Neuron (in vitro differentiated cells): ENCODE data around the gene RGL3.
"Not testable (repeated sequence)": the region's sequence is repeated elsewhere in the genome, so short reads cannot be mapped to it uniquely, and the experiment has no call there.

ENCODE experiments used
- H2AFZ ChIP-seq: one replicate; pipeline ENCODE4 v1.6.1; 2013; ENCODE audit warnings: low read depth, mild to moderate bottlenecking, inconsistent platforms, low read length, moderate library complexity
- H3K27me3 ChIP-seq: one replicate; pipeline ENCODE4 v1.6.1; 2013; ENCODE audit warnings: low read length; ENCODE audit not compliant: insufficient read depth
- H3K36me3 ChIP-seq: one replicate; pipeline ENCODE4 v1.6.1; 2013; ENCODE audit warnings: low read length; ENCODE audit not compliant: insufficient read depth
- H3K4me1 ChIP-seq: one replicate; pipeline ENCODE4 v1.6.1; 2013; ENCODE audit warnings: low read length; ENCODE audit not compliant: insufficient read depth
- H3K4me3 ChIP-seq: 2 replicates; pipeline ENCODE4 v1.5.1; 2013; ENCODE audit warnings: mild to moderate bottlenecking, low read length, moderate library complexity
- H3K9me3 ChIP-seq: one replicate; pipeline ENCODE4 v1.6.1; 2013; ENCODE audit warnings: low read length

RGL3 gene

DNA sequence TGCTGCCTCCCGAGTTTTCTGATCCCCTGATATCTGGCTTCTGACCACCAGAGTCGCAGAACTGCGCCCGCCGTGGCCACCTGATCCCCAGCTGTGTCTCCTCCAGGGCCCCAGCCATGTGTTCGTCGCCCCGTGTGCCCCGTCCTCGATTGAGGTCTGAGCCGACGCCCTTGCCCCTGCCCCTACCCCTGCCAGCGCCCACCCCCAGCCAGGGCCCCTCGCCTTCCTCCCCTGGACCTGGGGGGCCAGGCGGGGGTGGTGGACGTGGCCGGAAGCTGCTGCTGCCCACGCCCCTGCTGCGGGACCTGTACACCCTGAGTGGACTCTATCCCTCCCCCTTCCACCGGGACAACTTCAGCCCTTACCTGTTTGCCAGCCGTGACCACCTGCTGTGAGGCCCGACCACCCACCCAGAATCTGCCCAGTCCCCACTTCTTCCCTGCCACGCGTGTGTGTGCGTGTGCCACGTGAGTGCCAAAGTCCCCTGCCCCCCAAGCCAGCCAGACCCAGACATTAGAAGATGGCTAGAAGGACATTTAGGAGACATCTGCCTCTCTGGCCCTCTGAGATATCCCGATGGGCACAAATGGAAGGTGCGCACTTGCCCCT, 54.7 kb downstream of the RGL3 start:
- H3K9me3 ChIP-seq: no peaks in the 10 kb centered on the region
- H3K36me3 ChIP-seq: peaks cover 3% of the 10 kb centered on the region
- no peak overlapping the region for H2AFZ ChIP-seq
- H3K4me3 ChIP-seq: no peak overlapping the region
- H3K4me1 ChIP-seq: no peaks in the 10 kb centered on the region
- H3K27me3 ChIP-seq: no peaks in the 10 kb centered on the region

DNA sequence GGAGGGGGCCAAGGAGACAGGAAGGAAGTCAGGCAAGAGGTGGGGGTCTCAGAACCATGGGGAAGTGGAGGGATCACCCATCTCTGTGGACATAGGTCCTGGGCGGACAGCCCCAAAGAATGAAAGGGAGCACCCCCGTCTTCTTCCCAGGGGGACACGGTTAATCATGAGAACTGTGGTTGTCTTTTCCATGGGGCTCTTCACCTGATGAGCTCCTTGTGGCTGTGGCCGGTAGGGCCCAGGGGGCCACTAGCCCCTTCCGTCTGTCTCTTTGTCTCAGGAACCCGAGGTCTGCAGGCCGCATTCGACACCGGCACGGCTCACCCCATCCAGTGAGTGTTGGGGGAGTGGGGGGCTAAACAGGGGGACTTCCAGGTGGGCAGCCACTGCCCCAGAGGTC, 55.2 kb downstream of the RGL3 start:
- Histone ChIP-seq H3K4me3 (no peak overlapping the region), H3K36me3 (peaks cover 3% of the 10 kb centered on the region), H3K4me1 (no peaks in the 10 kb centered on the region)

DNA sequence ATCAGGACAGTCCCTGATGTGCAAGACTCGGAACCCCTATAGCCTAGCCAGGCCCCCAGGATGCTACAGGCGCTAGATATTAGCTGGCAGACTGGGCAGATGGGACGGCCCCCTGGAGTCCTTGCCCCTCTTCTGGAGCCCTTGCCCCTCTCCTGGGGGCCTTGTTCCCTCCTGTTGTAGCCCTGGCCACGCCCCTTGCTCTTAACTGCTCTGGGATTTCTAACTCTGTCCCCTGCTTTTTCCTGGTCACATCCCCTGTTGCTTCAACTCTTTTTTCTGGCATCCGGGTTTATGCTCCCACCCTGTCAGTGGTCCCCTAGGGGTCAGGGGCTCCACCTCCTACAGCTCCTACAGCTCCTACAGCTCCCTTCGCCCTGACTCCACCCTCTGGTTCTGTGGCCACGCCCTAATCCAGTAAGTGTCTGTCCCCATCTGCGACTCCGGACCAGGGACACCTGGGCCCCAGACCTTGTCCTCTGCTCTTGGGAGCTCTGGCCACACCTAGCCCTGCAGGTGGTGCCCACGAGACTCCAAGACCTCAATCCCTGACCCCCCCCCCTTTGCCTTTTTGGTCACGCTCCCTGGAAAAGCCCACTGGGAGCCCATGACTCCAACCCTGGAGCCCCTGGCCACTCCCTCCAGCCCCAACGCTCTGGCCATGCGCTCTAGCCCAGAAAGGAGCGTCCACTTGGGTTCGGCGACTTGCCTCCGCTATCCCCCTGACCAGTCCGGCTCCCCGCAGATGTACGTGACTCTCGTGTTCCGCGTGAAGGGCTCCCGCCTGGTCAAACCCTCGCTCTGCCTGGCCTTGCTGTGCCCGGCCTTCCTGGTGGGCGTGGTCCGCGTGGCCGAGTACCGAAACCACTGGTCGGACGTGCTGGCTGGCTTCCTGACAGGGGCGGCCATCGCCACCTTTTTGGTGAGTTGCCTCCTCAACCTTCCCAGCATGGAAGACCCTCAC, 57.1 kb downstream of the RGL3 start:
- Histone ChIP-seq H2AFZ (no peak overlapping the region), H3K4me3 (no peak overlapping the region), H3K9me3 (no peaks in the 10 kb centered on the region)

More for the DNA sequence above, 55.2 kb downstream of the RGL3 start:
- Histone ChIP-seq H3K27me3 (no peaks in the 10 kb centered on the region), H2AFZ (no peak overlapping the region), H3K9me3 (no peaks in the 10 kb centered on the region)

DNA sequence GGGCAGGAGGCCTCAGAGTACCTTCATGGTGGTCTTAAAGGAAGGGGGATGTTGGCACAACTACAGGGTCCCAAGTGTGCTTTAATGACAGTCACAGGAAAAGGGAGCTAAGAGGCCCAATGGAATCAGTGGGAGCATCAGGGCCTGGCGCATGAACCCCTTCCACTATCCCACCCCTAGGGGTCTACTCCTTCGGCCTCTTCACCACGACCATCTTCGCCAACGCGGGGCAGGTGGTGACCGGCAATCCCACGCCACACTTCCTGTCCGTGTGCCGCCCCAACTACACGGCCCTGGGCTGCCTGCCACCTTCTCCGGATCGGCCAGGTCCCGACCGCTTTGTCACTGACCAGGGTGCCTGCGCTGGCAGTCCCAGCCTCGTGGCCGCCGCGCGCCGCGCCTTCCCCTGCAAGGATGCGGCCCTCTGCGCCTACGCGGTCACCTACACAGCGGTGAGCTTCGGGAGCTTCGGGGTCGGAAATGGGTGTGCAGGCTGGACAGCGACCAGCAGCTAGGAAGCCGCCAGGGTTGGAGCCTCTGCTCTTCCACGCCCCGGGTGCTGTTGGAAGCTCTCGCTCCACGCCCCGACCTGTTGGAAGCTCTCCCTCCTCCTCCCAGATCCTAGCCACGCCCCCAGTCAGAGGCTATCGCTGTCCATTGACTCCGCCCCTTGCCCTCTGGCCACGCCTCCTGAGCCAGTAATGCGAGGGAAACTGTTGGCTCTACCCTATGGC, 57.9 kb downstream of the RGL3 start:
- Histone ChIP-seq H2AFZ (no peak overlapping the region), H3K27me3 (no peaks in the 10 kb centered on the region), H3K36me3 (peaks cover 3% of the 10 kb centered on the region), H3K9me3 (no peaks in the 10 kb centered on the region), H3K4me1 (no peaks in the 10 kb centered on the region), H3K4me3 (no peak overlapping the region)

More for the DNA sequence above, 57.1 kb downstream of the RGL3 start:
- no peaks in the 10 kb centered on the region for H3K27me3 ChIP-seq
- no peaks in the 10 kb centered on the region for H3K4me1 ChIP-seq
- H3K36me3 ChIP-seq: peaks cover 3% of the 10 kb centered on the region

DNA sequence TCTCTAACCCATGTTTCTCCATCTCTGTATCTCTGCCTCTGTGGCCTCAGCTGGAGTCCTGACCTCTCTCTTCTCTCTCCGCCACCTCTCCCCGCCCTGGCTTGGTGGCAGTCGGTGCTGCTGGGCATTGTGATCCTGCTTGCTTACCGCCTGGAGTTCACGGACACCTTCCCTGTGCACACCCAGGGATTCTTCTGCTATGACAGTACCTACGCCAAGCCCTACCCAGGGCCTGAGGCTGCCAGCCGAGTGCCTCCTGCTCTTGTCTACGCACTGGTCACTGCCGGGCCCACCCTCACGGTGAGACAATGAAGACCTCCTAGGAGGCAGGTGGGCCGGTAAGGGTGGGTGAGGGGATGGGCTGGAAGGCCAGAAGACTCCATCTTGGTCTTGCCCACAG, 59.7 kb downstream of the RGL3 start:
- peaks cover 5% of the 10 kb centered on the region for H3K4me1 ChIP-seq

DNA sequence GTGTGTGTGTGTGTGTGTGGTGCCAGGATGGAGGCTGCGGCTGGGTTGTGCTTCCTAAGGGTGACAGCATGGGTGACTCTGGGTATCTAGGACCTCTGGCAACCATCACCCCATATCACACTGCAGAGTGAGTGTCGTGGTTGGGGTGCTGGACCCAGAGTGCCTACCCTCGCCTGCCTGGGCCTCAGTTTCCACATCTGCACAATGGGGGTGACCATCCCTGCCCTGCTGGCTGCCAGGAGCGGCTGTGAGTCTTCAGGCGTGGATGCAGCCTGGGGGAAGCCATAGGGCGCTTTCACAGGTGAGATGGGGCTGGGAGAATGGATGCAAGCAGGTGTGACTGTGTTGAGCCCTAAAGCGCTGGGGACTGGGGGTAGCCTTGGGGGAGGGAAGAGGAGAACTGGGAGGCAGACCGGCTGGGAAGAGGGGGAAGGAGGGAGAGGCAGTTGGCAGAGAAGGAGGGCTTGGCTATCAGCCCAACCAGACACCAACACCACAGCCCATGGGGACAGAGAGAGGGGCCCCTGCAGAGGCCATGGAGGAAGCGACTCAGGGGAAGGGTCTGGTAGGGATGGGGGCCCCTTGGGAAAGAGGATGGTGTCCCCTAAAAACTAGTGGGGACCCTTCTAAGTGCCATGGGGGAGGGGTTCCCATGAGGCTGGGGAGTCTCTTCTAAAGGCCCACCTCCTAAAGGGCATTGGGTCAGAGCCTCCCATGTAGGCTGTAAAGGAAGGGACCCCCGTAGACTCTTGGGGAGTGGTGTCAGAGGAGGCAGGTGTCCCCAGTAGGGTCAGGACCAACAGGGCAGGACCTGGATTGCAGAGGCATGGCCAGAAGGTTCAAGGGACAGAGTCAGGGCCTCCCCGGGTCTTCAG, 62.2 kb downstream of the RGL3 start:
- Histone ChIP-seq H3K36me3 (peaks cover 3% of the 10 kb centered on the region), H3K4me3 (no peak overlapping the region), H3K27me3 (no peaks in the 10 kb centered on the region), H3K9me3 (no peaks in the 10 kb centered on the region), H3K4me1 (peaks cover 5% of the 10 kb centered on the region), H2AFZ (no peak overlapping the region)

More for the DNA sequence above, 59.7 kb downstream of the RGL3 start:
- Histone ChIP-seq H3K9me3 (no peaks in the 10 kb centered on the region), H3K4me3 (no peak overlapping the region), H3K36me3 (peaks cover 3% of the 10 kb centered on the region), H3K27me3 (no peaks in the 10 kb centered on the region), H2AFZ (no peak overlapping the region)

DNA sequence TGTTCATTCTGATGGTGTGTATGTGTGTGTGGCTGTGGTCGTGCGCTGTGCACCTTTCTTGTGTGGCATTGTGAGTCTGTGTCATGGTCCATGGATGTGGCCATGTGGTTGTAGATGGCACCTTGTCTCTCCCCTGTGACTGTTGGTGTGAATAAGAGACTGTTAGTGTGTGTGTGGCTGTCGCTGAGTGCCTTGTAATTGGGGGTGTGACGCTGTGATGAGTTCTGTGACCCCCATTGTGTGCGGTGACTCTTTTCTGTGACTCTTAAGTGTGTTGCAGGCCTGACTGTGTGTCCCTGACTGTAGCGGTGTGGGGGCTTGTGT, 63.1 kb downstream of the RGL3 start:
- H3K4me3 ChIP-seq: peak overlapping the region; percentile 35
- no peaks in the 10 kb centered on the region for H3K27me3 ChIP-seq

DNA sequence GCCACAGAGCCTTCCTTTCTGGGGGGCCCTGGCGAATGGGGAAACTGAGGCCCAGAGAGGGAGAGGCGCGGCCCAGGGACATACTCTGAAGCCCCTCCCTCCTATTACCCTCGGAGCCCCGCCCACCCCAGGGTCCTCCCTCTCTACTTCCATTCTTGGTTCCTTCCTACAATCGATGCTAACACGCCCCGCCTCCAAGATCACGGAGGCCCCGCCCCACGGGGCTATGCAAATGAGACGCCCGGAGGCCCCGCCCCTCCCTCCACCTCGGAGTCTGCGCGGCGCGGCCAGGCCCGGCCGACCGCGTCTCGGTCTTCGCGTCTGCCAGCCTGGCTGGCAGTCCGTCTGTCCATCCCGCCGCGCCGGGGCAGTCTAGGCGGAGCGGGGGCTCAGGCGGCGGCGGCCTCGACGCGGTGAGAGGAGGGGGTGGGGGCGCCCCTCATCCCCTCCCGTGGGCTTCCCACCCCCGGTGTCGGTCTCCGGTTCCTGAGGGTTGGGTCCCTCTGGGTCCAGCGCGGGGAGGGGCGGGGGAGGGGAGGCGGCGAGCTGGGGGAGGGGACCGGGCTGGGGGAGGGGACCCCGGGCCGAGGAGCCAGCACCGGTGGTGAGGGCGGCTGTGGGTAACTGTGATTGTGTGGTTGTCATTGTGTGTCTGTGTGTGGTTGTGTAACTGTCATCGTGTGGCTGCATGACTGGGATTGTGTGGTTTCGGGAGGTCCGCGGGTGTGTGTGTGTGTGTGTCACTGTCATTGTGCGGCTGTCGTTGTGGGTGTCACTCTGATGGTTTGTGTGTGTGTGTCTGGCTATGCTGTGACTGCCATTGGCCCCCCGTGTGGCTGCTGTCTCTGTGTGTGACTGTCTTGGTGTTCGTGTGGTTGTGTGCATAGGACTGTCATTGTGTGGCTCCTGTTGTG, 63.7 kb downstream of the RGL3 start, which contains the start of gene PLPPR2:
PLPPR2 (plus strand) TSS at position 273 of the 914 bp plus-strand sequence. CDS start 2,242 bp downstream, outside the sequence.
- Histone ChIP-seq H3K9me3 (no peaks in the 10 kb centered on the region), H3K36me3 (no peaks in the 10 kb centered on the region), H2AFZ (no peak within 1 kb of the TSS), H3K4me1 (peaks cover 5% of the 10 kb centered on the region), H3K4me3 (peak within 1 kb of the TSS; percentile 35), H3K27me3 (no peaks in the 10 kb centered on the region)

More for the DNA sequence above, 63.1 kb downstream of the RGL3 start:
- H3K9me3 ChIP-seq: no peaks in the 10 kb centered on the region
- peaks cover 5% of the 10 kb centered on the region for H3K4me1 ChIP-seq
- H3K36me3 ChIP-seq: peaks cover 2% of the 10 kb centered on the region
- no peak overlapping the region for H2AFZ ChIP-seq

DNA sequence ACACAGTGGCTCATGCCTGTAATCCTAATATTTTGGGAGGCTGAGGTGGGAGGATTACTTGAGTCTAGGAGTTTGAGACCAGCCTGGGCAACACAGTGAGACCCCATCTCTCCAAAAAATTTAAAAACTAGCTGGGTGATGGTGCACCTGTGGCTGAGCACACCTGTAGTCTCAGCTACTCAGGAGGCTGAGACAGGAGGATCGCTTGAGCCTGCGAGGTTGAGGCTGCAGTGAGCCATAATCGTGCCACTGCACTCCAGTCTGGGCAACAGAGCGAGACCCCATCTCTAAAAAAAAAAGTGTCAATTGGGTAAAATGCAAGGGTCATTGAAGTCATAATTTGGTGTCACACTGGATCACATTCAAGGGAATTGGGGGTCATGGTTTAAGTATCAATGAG, 65.0 kb downstream of the RGL3 start:
- H3K4me3 ChIP-seq, H2AFZ ChIP-seq, H3K27me3 ChIP-seq, H3K36me3 ChIP-seq, H3K4me1 ChIP-seq, H3K9me3 ChIP-seq: not testable (repeated sequence)

DNA sequence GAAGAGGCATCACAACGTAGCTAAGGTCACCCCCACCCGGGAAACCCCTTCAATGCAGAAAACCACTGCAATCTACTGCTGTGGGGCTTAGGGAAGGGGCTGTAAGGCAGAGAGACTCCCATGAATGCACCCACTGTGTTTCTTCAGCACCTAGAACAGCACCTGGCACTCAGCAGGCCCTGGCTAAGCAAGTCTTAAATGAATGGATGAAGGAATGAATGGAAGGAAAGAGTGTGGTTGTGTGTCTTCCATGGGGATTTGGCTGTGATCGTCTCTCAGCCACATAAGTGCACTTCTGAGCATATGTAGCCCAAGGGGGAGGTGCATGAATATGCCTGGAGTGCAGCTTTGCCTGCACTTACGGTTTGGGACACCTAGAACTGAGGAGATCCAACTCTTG, 69.9 kb downstream of the RGL3 start:
- no peak overlapping the region for H3K4me3 ChIP-seq
- peaks cover 8% of the 10 kb centered on the region for H3K4me1 ChIP-seq
- no peaks in the 10 kb centered on the region for H3K27me3 ChIP-seq
- peaks cover 7% of the 10 kb centered on the region for H3K9me3 ChIP-seq
- H3K36me3 ChIP-seq: no peaks in the 10 kb centered on the region
- no peak overlapping the region for H2AFZ ChIP-seq

DNA sequence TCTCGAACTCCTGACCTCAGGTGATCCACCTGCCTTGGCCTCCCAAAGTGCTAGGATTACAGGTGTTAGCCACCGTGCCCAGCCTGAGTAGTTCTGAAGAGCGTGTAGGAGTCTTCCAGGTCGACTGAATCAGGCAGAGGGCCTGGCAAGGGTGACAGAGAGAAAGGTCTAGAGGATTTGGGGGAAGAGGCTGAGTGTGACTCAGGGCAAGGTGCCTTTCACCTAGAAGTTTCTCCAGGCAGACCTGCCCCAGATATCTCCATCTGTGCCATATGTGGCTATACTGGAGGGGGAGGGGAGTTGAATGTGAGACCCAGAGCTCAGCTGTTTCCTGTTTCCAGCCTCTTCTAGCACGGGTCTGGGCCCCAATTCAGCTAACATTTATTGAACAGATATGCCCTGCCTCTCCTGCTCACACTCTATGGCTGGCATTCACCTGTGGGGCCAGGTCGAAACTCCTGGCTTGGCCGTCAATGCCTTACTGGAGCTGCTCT, 71.5 kb downstream of the RGL3 start:
- peaks cover 8% of the 10 kb centered on the region for H3K4me1 ChIP-seq
- H3K36me3 ChIP-seq: no peaks in the 10 kb centered on the region
- H3K27me3 ChIP-seq: no peaks in the 10 kb centered on the region
- H3K4me3 ChIP-seq: no peak overlapping the region
- no peak overlapping the region for H2AFZ ChIP-seq
- peaks cover 7% of the 10 kb centered on the region for H3K9me3 ChIP-seq
